ENCODE results near the gene VSTM2A. TPM values are rescaled to one million over a fixed set of nuclear protein-coding genes. Genes with fewer than 3 reads are reported as not detected.

The VSTM2A gene
- total and polyA plus RNA-seq, 4 donors: not detected

DNA sequence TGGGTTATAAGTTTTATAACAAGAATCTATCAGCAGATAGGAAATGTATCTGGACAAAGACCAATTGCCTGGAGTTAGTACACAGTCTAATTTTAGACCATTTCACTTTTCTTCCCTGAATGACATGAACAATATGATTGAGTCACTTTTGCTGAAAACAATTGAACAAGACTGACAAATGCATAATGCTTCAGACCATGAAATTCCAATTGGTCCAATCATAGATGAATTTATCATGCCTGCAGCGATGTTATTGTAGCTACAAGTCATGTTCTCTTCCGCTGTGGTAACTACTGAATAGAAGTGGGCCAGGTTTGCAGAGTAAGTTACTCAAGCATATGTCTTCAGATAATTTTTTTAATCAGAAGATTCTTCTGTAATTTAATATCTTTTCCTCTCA, 73.4 kb downstream of the VSTM2A start:
- Histone ChIP-seq H3K36me3 (ENCODE audit: control insufficient read depth in 4 of 4, insufficient read depth in 3 of 4, low read depth in 1 of 4, low read length in 3 of 4) (no peaks in the 10 kb centered on the region), H3K27ac (ENCODE audit: low read depth in 1 of 2, low read length in 2 of 2) (no peak overlapping the region), H3K4me1 (ENCODE audit: control insufficient read depth in 4 of 4, insufficient read depth in 4 of 4, low read length in 3 of 4) (no peaks in the 10 kb centered on the region), H3K27me3 (ENCODE audit: control insufficient read depth in 4 of 4, insufficient read depth in 4 of 4, low read length in 3 of 4) (no peaks in the 10 kb centered on the region), H3K4me3 (ENCODE audit: low read depth in 1 of 3, low read length in 3 of 3) (no peak overlapping the region), H3K9me3 (ENCODE audit: control insufficient read depth in 4 of 4, low read length in 3 of 4) (no peaks in the 10 kb centered on the region), H3K9ac (ENCODE audit: low read depth in 1 of 2, low read length in 2 of 2) (no peak overlapping the region)
- WGBS: 94% methylated on average over 2 of the region's 2 CpGs
- TF ChIP-seq YY1 (IDR thresholded peaks at IDR 0.05): no peak
- no peak for TF ChIP-seq EGR1 (IDR thresholded peaks at IDR 0.05; ENCODE audit: low read depth in 2 of 2)
- no peak for TF ChIP-seq RAD21 (IDR thresholded peaks at IDR 0.05)
- TF ChIP-seq, protein P1, sequence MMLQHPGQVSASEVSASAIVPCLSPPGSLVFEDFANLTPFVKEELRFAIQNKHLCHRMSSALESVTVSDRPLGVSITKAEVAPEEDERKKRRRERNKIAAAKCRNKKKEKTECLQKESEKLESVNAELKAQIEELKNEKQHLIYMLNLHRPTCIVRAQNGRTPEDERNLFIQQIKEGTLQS (IDR thresholded peaks at IDR 0.05): no peak
- no peak for TF ChIP-seq FOXA2 (IDR thresholded peaks at IDR 0.05)
- no peak for TF ChIP-seq HNF4G (IDR thresholded peaks at IDR 0.05)
- TF ChIP-seq JUND (IDR thresholded peaks at IDR 0.05): no peak
- TF ChIP-seq, protein P2, sequence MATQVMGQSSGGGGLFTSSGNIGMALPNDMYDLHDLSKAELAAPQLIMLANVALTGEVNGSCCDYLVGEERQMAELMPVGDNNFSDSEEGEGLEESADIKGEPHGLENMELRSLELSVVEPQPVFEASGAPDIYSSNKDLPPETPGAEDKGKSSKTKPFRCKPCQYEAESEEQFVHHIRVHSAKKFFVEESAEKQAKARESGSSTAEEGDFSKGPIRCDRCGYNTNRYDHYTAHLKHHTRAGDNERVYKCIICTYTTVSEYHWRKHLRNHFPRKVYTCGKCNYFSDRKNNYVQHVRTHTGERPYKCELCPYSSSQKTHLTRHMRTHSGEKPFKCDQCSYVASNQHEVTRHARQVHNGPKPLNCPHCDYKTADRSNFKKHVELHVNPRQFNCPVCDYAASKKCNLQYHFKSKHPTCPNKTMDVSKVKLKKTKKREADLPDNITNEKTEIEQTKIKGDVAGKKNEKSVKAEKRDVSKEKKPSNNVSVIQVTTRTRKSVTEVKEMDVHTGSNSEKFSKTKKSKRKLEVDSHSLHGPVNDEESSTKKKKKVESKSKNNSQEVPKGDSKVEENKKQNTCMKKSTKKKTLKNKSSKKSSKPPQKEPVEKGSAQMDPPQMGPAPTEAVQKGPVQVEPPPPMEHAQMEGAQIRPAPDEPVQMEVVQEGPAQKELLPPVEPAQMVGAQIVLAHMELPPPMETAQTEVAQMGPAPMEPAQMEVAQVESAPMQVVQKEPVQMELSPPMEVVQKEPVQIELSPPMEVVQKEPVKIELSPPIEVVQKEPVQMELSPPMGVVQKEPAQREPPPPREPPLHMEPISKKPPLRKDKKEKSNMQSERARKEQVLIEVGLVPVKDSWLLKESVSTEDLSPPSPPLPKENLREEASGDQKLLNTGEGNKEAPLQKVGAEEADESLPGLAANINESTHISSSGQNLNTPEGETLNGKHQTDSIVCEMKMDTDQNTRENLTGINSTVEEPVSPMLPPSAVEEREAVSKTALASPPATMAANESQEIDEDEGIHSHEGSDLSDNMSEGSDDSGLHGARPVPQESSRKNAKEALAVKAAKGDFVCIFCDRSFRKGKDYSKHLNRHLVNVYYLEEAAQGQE (IDR thresholded peaks at IDR 0.05): no peak
- TF ChIP-seq, protein P3, sequence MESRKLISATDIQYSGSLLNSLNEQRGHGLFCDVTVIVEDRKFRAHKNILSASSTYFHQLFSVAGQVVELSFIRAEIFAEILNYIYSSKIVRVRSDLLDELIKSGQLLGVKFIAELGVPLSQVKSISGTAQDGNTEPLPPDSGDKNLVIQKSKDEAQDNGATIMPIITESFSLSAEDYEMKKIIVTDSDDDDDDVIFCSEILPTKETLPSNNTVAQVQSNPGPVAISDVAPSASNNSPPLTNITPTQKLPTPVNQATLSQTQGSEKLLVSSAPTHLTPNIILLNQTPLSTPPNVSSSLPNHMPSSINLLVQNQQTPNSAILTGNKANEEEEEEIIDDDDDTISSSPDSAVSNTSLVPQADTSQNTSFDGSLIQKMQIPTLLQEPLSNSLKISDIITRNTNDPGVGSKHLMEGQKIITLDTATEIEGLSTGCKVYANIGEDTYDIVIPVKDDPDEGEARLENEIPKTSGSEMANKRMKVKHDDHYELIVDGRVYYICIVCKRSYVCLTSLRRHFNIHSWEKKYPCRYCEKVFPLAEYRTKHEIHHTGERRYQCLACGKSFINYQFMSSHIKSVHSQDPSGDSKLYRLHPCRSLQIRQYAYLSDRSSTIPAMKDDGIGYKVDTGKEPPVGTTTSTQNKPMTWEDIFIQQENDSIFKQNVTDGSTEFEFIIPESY (IDR thresholded peaks at IDR 0.05): no peak
- no peak for TF ChIP-seq NR2F2 (IDR thresholded peaks at IDR 0.05)
- TF ChIP-seq RXRA (IDR thresholded peaks at IDR 0.05): no peak
- no peak for TF ChIP-seq MAX (IDR thresholded peaks at IDR 0.05)
- no peak for TF ChIP-seq GABPA (IDR thresholded peaks at IDR 0.05 in 1 of 2, conservative IDR thresholded peaks at IDR 0.05 in 1 of 2)
- no peak for TF ChIP-seq HNF4A (conservative IDR thresholded peaks at IDR 0.05)
- DNase-seq (ENCODE audit: low spot score): no peak

Small RNAs within 50 kb of the gene (small RNA-seq; reads per million reads assigned to genes)
- not detected for gene RNU6-1125P

Other genes starting within 250 kb of the VSTM2A start
- 100 to 1,000 TPM in 1 of 2 donors, 10 to 100 TPM in 1; 57.0 to 329 TPM for gene SEC61G, start 216.8 kb downstream of the VSTM2A start, total RNA-seq
- 100 to 1,000 TPM; 179 to 276 TPM for gene SEC61G, start 216.8 kb downstream of the VSTM2A start, polyA plus RNA-seq

Measured in liver (tissue), 10 donors.